Activated naive CD4-positive, alpha-beta T cell treated with anti-CD3 and anti-CD28 coated beads, Interleukin-2, amount 10 ng/mL, durations not matched to agents 7 days and 5 days (primary cell): Measurements from ENCODE around the gene TMEM217.

Experiments used
- CTCF ChIA-PET: fragments of 350-600 bp; sonication (Branson Sonifier 250); formaldehyde crosslinking; loops from one replicate; lab custom pipeline; 2021; ENCODE audit warnings: antibody characterized with exemption; lab: Charles Lee
- DNase-seq: peaks from one replicate; pipeline ENCODE4 v3.0.0-alpha.2; 2020
- H3K27ac Mint-ChIP-seq: one replicate; pipeline ENCODE4 v1.8.0; 2021; ENCODE audit warnings: mild to moderate bottlenecking, moderate library complexity, mixed read lengths
- H3K27me3 Mint-ChIP-seq: one replicate; pipeline ENCODE4 v1.8.0; 2021; ENCODE audit warnings: mild to moderate bottlenecking, mixed read lengths
- H3K36me3 Mint-ChIP-seq: one replicate; pipeline ENCODE4 v1.8.0; 2021; ENCODE audit warnings: mixed read lengths
- H3K4me1 Mint-ChIP-seq: one replicate; pipeline ENCODE4 v1.8.0; 2021; ENCODE audit warnings: mixed read lengths
- H3K4me3 Mint-ChIP-seq: one replicate; pipeline ENCODE4 v1.8.0; 2021; ENCODE audit warnings: mild to moderate bottlenecking, moderate library complexity, mixed read lengths
- H3K9me3 Mint-ChIP-seq: one replicate; pipeline ENCODE4 v1.8.0; 2021; ENCODE audit warnings: mixed read lengths

Gene TMEM217

GRCh38 chr6:37253486-37254007 is 4.4 kb downstream of the TMEM217 start:
- Mint-ChIP-seq H3K36me3 (peaks cover 6% of the 10 kb centered on the region), H3K4me3 (no peak overlapping the region), H3K27me3 (no peaks in the 10 kb centered on the region)

DNA sequence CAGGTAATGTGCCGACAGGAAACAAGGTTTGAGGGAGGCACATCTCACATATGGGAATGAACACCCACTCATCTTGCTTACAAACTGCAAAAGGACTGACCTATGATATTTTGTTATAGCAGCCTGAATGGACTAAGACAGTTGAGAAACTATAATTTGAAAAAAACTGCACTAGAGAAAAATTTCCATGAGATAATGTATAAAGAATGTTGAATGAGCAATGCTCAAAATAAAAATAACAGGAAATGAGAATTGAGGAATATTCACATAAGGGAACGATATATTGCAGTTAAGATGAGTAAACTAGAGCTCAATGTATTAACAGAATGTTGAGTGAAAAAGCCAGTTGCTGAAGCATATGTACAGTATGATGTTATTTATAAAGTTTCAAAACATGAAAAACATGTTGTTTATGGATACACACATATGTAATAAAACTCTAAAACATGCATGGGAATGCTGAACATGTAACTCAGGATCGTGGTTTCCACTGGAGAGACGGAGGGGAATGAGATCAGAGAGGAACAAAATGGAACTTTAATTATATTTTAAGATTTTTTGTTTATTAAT is 6.6 kb downstream of the TMEM217 start:
- Mint-ChIP-seq H3K27ac (no peak overlapping the region), H3K4me3 (no peak overlapping the region), H3K4me1 (peaks cover 2% of the 10 kb centered on the region), H3K36me3 (peaks cover 9% of the 10 kb centered on the region), H3K9me3 (no peaks in the 10 kb centered on the region), H3K27me3 (no peaks in the 10 kb centered on the region)
- no peak for DNase-seq
- CTCF ChIA-PET = no interaction called here

More at GRCh38 chr6:37253486-37254007, 4.4 kb downstream of the TMEM217 start:
- no peak for DNase-seq
- Mint-ChIP-seq H3K9me3 (no peaks in the 10 kb centered on the region), H3K27ac (no peak overlapping the region), H3K4me1 (peaks cover 17% of the 10 kb centered on the region)
- CTCF ChIA-PET = interaction anchor here (0.5 to 1.1 kb wide), 2 partner anchors 9 to 390 kb away, joined by 3 read pairs; no protein-coding TSS in a partner anchor

DNA sequence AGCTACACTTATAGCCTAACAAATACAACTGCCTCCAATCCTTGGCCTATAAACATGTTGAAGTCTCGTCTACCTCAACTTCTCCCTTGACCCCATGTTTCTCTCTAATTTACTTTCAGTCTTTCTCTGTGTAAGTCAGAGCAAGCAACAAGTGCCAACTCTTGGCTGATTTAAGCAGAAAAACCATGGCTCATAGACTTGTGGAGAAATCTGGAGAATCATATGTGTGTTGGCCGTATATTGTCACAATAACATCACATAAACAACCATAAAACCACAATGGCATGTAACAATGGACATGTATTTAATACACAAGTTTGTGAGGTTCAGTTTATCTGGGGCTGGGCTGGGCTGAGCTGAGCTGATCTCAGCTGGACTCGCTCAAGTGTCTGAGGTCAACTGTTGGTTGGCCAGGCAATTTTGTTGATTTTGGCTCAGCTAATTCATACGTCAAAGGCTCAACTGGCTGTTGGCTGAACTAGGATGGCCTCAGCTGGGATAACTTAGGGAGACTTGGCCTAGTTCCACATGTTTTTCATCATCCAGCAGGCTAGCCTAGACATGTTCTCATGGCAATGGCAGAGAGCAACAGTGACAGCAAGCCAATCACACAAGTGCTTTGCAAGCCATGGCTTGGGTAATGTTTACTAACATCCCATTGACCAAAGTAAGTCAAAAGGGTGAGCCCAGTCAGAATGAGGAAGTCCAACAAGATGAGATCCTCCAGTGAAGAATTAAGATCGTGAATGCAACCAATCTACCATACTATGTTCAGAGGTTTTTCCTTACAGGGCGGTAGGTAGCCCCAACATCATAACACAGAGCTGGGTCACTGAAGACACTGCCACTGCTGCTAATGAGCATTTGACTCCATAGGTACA is 13.3 kb downstream of the TMEM217 start:
- Mint-ChIP-seq H3K27me3 (peaks cover 9% of the 10 kb centered on the region), H3K4me1 (peaks cover 8% of the 10 kb centered on the region), H3K9me3 (no peaks in the 10 kb centered on the region), H3K27ac (no peak overlapping the region), H3K36me3 (peaks cover 3% of the 10 kb centered on the region), H3K4me3 (no peak overlapping the region)
- DNase-seq = no peak
- CTCF ChIA-PET = interaction anchor here (0.9 kb wide), 1 partner anchor 9 kb away, joined by 3 read pairs; no protein-coding TSS in a partner anchor

DNA sequence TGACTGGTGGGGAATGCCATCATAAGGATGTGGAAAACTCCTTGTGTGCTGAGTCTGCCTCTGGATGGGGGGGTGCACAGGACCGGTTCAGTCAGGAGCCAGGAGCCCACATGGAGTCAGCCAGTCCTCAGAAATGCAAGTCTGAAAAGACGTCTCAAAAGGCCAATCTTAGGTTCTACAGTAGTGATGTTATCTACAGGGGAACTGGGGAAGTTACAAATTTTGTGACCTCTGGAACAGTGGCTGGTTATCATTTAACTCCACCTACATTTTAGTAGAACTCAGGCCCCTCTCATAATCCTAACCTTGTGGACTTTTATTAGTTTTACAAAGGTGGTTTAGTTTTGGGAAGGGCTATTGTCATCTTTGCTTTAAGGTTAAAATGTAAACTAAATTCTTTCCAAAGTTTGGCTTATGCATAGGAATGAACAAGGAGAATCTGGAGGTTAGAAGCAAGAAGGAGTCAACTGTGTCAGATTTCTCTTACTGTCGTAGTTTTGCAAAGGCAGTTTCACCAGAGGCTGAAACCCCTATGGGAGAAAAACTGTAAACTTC is 14.1 kb downstream of the TMEM217 start:
- H3K36me3 Mint-ChIP-seq = peaks cover 3% of the 10 kb centered on the region
- CTCF ChIA-PET = no interaction called here
- no peak overlapping the region for H3K27ac Mint-ChIP-seq
- H3K9me3 Mint-ChIP-seq = no peaks in the 10 kb centered on the region
- no peak overlapping the region for H3K4me3 Mint-ChIP-seq
- H3K27me3 Mint-ChIP-seq = peaks cover 9% of the 10 kb centered on the region
- peaks cover 11% of the 10 kb centered on the region for H3K4me1 Mint-ChIP-seq
- DNase-seq = no peak

DNA sequence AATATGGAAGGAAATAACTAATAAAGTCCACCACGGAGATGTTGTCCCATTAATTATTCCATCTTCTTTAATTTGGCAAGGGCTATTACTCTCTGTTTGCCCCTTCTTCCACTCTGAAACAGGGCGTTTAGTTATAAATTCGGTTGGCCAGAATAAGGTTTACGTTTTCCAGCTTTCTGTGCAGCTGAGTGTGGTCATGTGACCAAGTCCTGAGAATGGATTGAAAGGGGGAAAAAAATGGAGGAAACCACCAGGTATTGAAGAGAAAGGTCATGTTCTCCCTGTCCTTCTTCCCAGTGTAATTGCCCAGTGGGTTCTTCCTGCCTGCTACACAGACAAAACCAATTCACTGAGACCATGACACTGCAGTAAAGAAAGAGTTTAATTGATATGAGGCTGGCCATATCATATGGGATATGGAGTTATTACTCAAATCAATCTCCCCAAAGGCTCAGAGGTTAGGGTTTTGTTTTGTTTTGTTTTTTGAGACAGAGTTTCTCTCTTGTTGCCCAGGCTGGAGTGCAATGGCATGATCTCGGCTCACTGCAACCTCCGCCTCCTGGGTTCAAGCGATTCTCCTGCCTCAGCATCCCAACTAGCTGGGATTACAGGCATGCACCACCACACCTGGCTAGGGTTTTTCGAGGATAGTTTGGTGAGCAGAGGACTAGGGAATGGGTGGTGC is 14.7 kb downstream of the TMEM217 start:
- peaks cover under 1% of the 10 kb centered on the region for H3K36me3 Mint-ChIP-seq
- H3K27ac Mint-ChIP-seq = no peak overlapping the region
- DNase-seq = no peak
- H3K4me1 Mint-ChIP-seq = peaks cover 16% of the 10 kb centered on the region
- no peak overlapping the region for H3K4me3 Mint-ChIP-seq
- H3K27me3 Mint-ChIP-seq = peaks cover 9% of the 10 kb centered on the region
- CTCF ChIA-PET = interaction anchor here (1.5 kb wide), 1 partner anchor 71 kb away, joined by 3 read pairs; no protein-coding TSS in a partner anchor
- H3K9me3 Mint-ChIP-seq = no peaks in the 10 kb centered on the region

DNA sequence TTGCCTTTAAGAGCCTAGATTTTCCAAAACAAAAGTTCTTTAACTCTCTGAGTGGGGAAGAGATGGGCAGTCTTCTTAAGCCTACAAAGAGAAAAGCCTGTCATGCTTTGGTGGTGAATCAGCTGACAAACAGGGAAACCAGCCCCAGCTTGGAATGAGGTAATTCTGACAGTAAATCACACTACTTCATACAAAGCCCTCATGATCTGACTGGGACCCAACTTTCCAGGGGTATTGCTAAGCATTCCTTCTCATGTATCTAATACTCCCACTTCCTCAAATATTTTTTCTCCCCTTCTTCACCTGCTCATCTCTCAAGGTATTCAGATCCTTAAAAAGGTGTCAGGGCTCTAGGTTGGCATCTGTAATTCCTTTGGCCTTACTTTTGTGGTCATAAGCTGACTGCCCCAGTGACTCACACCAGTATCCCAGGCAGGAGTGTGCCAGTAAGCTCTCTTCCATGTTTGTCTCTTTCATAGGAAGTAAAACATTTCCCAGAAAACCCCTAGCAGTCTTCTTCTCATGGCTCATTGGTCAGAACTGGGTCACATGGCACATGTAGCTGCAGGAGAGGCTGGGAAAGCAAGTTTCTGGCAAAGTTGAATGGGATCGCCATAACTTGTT is 15.4 kb downstream of the TMEM217 start:
- Mint-ChIP-seq H3K36me3 (no peaks in the 10 kb centered on the region), H3K9me3 (no peaks in the 10 kb centered on the region), H3K4me1 (peaks cover 16% of the 10 kb centered on the region), H3K27ac (no peak overlapping the region), H3K27me3 (peaks cover 9% of the 10 kb centered on the region), H3K4me3 (no peak overlapping the region)
- DNase-seq = no peak
- CTCF ChIA-PET = interaction anchor here (1.5 kb wide), 1 partner anchor 72 kb away, joined by 3 read pairs; no protein-coding TSS in a partner anchor

- CTCF ChIA-PET = interaction anchor here (1.5 kb wide), 1 partner anchor 73 kb away, joined by 3 read pairs; no protein-coding TSS in a partner anchor
- no peak overlapping the region for H3K4me3 Mint-ChIP-seq
- DNase-seq = no peak
- H3K4me1 Mint-ChIP-seq = peaks cover 16% of the 10 kb centered on the region
- H3K9me3 Mint-ChIP-seq = no peaks in the 10 kb centered on the region
- peaks cover 9% of the 10 kb centered on the region for H3K27me3 Mint-ChIP-seq
- no peak overlapping the region for H3K27ac Mint-ChIP-seq
- no peaks in the 10 kb centered on the region for H3K36me3 Mint-ChIP-seq
Observed at GRCh38 chr6:37241775-37242428, 16.0 kb downstream of the TMEM217 start.

GRCh38 chr6:37241131-37241530 is 16.8 kb downstream of the TMEM217 start:
- no peak for DNase-seq
- no peak overlapping the region for H3K27ac Mint-ChIP-seq
- peaks cover 16% of the 10 kb centered on the region for H3K4me1 Mint-ChIP-seq
- H3K36me3 Mint-ChIP-seq = no peaks in the 10 kb centered on the region
- CTCF ChIA-PET = no interaction called here
- H3K4me3 Mint-ChIP-seq = no peak overlapping the region
- no peaks in the 10 kb centered on the region for H3K9me3 Mint-ChIP-seq
- H3K27me3 Mint-ChIP-seq = peaks cover 9% of the 10 kb centered on the region

GRCh38 chr6:37239950-37240713 is 17.8 kb downstream of the TMEM217 start:
- Mint-ChIP-seq H3K9me3 (no peaks in the 10 kb centered on the region), H3K27ac (no peak overlapping the region), H3K36me3 (no peaks in the 10 kb centered on the region), H3K4me3 (no peak overlapping the region), H3K27me3 (peaks cover 9% of the 10 kb centered on the region), H3K4me1 (peaks cover 16% of the 10 kb centered on the region)
- CTCF ChIA-PET = interaction anchor here (0.6 to 0.9 kb wide), 2 partner anchors 18 to 47 kb away, joined by 3 read pairs; no protein-coding TSS in a partner anchor
- DNase-seq = peak; percentile 46

DNA sequence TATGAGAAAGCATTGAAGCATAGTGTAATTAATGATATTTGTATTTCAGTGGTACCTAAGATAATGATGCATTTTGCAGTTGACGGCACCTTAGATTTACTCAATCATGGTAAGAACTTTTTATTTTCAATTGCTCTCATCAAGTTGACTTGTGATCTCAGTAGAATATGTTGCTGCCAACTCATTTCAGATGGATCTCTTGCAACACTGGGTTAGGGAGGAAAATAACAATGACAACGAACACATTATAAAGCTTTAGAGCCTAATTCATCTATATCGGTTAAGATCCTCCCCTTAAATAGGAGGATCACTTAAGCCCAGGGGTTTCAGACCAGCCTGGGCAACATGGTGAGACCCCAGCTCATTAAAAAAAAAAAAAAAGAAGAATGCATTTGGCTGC is 18.4 kb downstream of the TMEM217 start:
- H3K9me3 Mint-ChIP-seq = no peaks in the 10 kb centered on the region
- H3K36me3 Mint-ChIP-seq = no peaks in the 10 kb centered on the region
- peaks cover 16% of the 10 kb centered on the region for H3K4me1 Mint-ChIP-seq
- no peak overlapping the region for H3K4me3 Mint-ChIP-seq
- peaks cover 9% of the 10 kb centered on the region for H3K27me3 Mint-ChIP-seq
- CTCF ChIA-PET = interaction anchor here (0.6 to 0.9 kb wide), 2 partner anchors 18 to 46 kb away, joined by 3 read pairs; no protein-coding TSS in a partner anchor
- DNase-seq = no peak
- no peak overlapping the region for H3K27ac Mint-ChIP-seq

- Mint-ChIP-seq H3K4me3 (no peak overlapping the region), H3K4me1 (peaks cover 16% of the 10 kb centered on the region), H3K27ac (no peak overlapping the region), H3K27me3 (peaks cover 5% of the 10 kb centered on the region), H3K9me3 (no peaks in the 10 kb centered on the region), H3K36me3 (no peaks in the 10 kb centered on the region)
- CTCF ChIA-PET = interaction anchor here (1.2 kb wide), 1 partner anchor 218 kb away, joined by 3 read pairs; no protein-coding TSS in a partner anchor
- no peak for DNase-seq
Observed at GRCh38 chr6:37238381-37238780, 19.6 kb downstream of the TMEM217 start.

- H3K36me3 Mint-ChIP-seq = no peaks in the 10 kb centered on the region
- no peak overlapping the region for H3K4me3 Mint-ChIP-seq
- H3K27ac Mint-ChIP-seq = no peak overlapping the region
- H3K9me3 Mint-ChIP-seq = no peaks in the 10 kb centered on the region
- H3K4me1 Mint-ChIP-seq = peaks cover 16% of the 10 kb centered on the region
- H3K27me3 Mint-ChIP-seq = peaks cover 8% of the 10 kb centered on the region
- no peak for DNase-seq
- CTCF ChIA-PET = interaction anchor here (1.0 to 1.2 kb wide), 2 partner anchors 77 to 218 kb away, joined by 3 read pairs; no protein-coding TSS in a partner anchor
Observed at GRCh38 chr6:37237789-37238188, 20.2 kb downstream of the TMEM217 start.
